HK-2 (cell line): ENCODE measurements around the gene MLX.
A peak's percentile ranks its signal among the peaks of the same experiment; 100 is the strongest.
"Not testable (repeated sequence)": the region's sequence is repeated elsewhere in the genome, so short reads cannot be mapped to it uniquely, and the experiment has no call there.

Experiments
- DNase-seq: peaks from one replicate; pipeline ENCODE4 v3.0.0-alpha.2; 2018; ENCODE audit not compliant: unreplicated experiment

Gene MLX

DNA sequence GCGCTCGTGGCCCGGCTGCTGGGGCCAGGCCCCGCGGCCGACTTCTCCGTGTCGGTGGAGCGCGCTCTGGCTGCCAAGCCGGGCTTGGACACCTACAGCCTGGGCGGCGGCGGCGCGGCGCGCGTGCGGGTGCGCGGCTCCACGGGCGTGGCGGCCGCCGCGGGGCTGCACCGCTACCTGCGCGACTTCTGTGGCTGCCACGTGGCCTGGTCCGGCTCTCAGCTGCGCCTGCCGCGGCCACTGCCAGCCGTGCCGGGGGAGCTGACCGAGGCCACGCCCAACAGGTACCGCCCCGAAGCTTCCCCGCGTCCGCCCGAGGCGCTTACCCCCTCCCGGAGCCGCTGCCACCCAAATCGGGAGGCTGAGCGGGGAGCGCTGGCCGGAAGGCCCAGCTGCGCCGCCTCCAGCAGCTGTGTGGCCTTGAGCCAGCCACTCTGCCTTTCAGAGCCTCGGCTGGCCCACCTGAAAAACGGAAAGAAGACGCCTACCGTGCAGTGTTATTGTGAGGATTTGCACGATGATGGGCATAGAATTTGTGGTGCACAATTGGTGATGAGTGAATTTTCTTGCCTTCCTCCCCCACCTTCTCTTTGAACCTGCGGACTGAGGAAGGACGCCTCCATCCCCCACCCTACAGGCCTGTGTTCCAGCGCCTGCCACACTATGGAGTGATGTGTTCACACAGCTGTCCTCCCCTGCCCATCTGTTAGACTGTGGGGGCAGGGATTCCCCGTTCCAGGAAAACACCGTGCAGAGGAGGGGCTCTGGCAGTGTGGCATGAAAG lies 30.3 kb upstream of the MLX start:
- peak; percentile 89 for DNase-seq

DNA sequence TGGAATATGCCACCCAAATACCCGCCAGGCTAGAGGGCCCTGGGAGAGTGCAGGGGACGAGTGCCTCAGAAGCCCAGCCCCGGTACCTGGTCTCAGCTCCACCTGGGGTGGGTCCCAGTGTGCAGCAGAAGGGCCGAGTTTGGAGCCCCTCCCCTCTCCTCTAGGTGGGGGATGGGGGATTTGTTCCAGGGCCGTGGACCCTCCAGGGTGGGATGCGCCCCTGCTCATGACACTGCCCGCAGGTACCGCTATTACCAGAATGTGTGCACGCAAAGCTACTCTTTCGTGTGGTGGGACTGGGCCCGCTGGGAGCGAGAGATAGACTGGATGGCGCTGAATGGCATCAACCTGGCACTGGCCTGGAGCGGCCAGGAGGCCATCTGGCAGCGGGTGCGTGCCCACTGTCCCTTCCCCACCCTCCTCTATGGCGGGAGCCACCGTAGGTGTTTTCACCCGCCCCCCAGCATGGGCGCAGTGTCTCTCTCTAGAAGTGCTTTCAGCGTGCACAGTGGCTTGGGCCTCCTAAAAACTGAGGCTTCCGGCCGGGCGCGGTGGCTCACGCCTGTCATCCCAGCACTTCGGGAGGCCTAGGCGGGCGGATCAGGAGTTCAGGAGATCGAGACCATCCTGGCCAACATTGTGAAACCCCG lies 29.6 kb upstream of the MLX start:
- no peak for DNase-seq

DNA sequence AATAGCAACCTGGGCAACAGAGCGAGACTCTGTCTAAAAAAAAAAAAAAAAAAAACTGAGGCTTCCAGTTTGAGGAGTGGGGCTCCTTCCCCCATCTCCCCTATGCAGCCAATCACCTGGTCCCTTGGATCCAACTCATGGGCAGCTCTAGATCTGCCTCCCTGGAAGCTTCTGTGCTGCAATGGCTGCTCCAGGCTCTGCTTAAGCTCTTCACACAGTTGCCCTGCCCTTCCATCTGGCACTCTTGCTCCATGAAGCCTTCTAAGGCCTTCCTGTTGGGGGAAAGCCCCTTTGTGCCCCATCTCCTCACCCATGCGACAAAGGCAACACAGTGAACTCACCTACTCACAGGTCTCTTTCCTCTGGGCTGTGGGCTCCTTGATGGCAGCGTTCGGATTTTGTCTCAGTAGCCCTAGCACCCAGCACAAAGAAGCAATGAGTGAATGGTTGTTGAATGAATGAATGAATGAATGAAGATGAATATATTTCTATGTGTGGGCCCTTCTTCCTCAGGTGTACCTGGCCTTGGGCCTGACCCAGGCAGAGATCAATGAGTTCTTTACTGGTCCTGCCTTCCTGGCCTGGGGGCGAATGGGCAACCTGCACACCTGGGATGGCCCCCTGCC lies 29.0 kb upstream of the MLX start:
- no peak for DNase-seq

DNA sequence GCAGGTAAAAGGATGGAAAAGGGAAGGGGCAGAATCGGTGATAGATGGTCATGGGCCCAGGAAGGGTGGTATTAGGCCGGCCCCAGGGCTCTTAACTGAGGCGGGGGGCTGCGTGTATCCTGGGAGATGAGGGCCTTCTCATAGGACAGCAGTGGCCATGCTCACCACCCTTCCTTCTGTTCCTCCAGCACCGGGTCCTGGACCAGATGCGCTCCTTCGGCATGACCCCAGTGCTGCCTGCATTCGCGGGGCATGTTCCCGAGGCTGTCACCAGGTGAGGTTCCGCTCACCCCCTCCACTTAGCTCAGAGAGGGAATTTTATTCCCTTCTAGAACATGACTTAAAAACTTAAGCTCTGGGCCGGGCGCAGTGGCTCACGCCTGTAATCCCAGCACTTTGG lies 28.4 kb upstream of the MLX start:
- DNase-seq: no peak

DNA sequence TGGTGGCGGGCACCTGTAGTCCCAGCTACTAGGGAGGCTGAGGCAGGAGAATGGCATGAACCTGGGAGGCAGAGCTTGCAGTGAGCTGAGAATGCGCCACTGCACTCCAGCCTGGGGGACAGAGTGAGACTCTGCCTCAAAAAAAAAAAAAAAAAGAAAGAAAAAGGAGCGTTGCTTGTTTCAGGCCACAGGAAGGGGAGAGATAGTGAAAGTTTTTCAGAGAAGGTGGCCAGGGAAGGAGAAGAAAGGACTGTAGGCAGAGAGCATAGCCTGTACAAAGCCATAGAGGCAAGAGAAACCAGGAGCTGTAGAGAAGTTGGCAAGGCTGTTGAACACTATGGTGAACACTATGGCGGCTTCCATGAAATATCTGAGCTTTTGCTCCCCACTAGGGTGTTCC lies 26.3 kb upstream of the MLX start:
- DNase-seq: not testable (repeated sequence)

DNA sequence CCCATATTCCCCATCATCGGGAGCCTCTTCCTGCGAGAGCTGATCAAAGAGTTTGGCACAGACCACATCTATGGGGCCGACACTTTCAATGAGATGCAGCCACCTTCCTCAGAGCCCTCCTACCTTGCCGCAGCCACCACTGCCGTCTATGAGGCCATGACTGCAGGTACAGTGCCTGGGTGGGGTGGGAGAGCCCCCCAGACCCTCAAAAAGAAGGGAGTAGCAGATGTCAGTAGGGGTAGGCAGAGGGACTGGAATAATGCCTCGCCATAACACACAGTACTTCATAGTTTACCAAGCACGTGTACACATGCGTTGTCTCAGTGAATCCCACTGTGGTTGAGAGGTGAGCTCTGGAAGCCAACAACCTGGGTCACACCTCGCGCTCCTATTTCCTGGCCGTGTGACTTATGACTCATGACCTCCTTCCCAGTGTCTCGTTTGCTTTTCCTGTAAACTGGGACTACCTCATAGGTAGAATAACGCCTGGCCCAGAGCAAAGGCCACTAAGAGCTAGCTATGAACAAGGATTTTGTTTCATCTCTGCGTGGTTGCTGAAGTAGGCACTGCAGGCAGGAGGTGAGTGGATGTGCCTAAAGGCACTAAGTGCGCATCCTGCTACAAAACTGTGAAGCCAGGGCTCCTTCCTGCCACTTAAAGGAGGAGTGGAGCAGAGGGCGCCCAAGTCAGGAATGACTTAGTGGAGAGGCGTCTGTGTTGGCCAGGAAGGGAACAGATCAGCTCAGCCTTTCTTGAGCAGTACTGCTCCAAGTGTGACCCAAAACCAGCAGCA lies 25.7 kb upstream of the MLX start:
- DNase-seq: peak; percentile 66

DNA sequence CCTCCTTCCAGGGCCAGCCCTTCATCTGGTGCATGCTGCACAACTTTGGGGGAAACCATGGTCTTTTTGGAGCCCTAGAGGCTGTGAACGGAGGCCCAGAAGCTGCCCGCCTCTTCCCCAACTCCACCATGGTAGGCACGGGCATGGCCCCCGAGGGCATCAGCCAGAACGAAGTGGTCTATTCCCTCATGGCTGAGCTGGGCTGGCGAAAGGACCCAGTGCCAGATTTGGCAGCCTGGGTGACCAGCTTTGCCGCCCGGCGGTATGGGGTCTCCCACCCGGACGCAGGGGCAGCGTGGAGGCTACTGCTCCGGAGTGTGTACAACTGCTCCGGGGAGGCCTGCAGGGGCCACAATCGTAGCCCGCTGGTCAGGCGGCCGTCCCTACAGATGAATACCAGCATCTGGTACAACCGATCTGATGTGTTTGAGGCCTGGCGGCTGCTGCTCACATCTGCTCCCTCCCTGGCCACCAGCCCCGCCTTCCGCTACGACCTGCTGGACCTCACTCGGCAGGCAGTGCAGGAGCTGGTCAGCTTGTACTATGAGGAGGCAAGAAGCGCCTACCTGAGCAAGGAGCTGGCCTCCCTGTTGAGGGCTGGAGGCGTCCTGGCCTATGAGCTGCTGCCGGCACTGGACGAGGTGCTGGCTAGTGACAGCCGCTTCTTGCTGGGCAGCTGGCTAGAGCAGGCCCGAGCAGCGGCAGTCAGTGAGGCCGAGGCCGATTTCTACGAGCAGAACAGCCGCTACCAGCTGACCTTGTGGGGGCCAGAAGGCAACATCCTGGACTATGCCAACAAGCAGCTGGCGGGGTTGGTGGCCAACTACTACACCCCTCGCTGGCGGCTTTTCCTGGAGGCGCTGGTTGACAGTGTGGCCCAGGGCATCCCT lies 23.5 kb upstream of the MLX start:
- DNase-seq: no peak

DNA sequence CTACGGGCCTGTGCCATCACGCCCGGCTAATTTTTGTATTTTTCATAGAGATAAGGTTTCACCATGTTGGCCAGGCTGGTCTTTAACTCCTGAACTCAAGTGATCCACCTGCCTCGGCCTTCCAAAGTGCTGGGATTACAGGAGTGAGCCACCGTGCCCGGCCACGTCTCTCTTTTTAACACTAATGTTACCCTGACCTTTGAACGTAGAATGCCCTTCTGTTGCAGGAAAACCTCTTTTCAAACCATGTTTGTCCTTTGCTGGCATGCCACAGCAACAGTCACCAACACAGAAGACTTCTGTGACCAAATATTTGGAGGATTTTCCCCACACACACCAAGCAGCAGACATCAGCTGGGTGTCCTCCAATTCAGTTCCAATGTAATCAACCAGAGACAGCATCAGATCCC lies 22.0 kb upstream of the MLX start:
- no peak for DNase-seq

DNA sequence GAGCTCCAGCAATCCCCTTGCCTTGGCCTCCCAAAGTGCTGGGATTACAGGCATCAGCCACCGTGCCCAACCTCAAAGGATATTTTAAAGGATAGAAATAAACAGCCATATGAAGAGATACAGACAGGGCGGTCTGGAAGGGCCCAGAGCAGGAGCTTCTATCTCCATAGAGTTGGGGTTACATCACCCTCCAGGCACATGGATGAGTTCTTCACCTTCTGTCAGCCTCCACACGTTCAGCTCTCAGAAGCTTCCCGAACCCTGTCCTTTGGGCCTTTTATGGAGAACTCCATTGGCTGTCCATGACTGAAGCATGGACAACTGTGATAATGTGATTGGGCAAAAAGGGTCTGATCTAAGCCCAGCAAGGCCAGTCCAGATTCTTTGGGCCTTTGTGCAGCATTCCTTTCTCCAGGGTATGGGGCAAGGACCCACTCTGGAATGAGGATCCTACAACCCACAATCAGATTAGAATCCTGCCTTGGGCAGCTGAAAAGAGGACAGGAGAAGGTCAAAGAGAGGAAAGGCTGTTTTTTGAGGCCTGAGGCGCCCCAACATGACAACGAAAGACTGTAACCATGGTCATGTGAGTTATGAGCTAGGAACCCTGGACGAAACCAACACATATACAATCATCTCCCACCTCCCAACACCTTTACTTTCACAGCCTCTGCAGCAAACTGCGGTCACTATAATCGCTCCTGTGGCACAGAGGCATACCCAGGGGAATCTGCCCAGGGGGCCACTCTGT lies 21.0 kb upstream of the MLX start:
- not testable (repeated sequence) for DNase-seq

DNA sequence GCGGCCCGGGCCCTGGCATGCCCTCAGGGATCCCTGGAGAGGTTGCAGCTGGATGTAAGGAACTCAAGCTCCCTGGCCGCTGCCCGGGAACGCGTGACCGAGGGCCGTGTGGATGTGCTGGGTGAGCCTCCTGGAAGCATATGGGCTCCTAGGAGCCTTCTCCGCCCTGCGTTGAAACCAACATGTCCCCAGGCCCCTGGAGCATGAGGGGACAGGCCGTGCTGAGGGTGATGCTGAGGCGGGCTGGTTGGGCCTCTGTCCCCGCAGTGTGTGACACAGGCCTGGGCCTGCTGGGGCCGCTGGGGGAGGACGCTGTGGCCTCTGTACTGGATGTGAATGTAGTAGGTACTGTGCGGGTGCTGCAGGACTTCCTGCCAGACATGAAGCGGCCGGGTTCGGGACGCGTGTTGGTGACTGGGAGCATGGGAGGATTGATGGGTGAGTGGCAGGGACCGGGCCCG lies 19.9 kb upstream of the MLX start:
- no peak for DNase-seq

DNA sequence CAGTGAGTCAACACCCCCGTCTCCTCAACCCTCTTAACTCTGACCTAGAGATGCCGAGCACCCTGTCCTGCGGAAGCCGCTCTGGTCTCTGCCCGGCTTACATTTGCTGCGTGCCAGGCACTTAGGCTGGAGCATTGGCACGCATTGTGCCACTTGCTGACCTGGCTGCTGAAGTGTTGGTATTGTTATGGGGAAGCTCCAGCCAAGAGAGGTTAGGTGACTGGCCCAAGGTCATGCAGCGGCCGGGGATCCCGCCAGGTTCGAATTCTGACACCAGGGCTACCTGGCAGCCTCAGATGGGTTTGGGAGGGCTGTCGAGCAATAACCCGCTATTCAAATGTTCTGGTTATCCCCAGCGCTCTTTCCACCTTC lies 19.2 kb upstream of the MLX start:
- DNase-seq: no peak

DNA sequence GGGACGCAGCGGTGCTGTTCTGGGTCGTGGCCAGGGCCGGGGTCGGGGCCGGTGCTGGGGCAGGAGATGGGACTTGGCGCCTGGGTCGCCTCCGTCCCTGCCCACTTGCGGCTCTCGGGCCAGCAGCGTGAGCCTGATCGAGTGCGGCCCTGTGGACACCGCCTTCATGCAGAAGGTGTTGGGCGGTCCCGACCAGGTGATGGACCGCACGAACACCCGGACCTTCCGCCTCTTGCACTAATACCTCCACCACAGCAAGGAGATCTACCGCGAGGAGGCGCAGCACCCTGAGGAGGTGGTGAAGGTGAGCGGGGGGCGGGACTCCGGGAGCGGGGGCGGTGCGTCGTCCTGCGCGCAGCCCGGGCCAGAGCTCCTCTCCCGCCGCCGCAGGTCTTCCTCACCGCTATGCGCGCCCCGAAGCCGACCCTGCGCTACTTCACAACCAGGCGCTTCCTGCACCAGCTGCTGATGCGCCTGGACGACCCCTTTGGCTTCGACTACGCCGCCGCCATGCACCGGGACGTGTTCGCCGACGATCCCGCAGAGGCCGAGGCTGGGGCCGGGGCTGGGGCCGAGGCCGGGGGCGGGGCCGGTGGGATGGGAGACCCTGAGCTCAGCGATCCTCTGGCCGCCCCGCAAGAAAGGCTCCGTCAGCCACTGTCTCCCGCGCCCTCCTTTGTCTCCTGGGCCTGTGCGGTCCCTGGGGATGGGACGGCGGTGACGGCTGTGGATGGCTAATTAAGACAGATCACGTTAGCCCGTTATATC lies 18.6 kb upstream of the MLX start:
- peak; percentile 81 for DNase-seq

DNA sequence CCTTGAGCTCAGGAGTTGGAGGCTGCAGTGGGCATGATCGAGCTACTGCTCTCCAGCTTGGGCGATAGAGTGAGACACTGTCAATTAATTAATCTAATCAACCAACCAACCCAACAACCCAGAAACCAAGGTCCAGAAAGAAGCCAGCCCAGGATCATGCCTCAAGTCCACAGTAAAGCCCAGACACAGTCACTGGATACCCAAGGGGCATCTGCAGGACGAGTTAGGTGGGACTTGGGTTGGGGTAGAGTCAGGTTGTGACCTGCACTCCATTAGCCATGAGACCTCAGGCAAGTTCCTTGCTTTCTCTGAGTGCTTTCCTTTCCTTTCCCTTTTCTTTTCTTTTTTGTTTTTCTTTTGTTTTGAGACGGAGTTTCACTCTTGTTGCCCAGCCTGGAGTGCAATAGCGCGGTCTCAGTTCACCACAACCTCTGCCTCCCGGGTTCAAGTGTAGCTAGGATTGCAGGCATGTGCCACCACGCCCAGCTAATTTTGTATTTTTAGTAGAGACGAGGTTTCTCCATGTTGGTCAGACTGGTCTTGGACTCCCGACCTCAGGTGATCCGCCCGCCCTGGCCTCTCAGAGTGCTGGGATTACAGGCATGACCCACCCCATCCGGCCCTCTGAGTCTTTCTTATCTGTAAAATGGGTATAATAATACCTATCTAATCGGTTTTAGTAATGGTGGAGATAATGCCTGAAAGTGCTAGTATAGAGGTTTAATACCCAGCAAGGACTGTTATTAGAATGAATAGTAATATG lies 17.7 kb upstream of the MLX start:
- DNase-seq: no peak

DNA sequence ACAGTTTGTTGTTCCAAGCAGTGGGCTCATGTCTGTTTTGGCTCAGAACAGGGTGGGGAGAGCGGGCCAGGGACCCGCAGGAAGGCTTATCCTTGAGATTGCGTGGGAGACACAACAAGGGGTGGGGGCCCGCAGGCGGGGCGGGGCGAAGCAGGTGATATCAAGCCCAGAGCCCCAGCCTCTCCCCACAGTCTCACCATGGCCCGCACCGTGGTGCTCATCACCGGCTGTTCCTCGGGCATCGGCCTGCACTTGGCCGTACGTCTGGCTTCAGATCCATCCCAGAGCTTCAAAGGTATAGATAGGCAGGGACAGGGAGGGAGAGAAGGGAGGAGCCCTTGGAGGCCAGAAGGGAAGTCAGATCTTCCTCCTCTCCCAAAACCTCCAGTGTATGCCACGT lies 14.2 kb upstream of the MLX start, which contains the start of gene HSD17B1:
HSD17B1 (plus strand) TSS at position 188 of the 400 bp plus-strand sequence; CDS start at position 199, 11 bp downstream.
- DNase-seq: not testable (repeated sequence)

DNA sequence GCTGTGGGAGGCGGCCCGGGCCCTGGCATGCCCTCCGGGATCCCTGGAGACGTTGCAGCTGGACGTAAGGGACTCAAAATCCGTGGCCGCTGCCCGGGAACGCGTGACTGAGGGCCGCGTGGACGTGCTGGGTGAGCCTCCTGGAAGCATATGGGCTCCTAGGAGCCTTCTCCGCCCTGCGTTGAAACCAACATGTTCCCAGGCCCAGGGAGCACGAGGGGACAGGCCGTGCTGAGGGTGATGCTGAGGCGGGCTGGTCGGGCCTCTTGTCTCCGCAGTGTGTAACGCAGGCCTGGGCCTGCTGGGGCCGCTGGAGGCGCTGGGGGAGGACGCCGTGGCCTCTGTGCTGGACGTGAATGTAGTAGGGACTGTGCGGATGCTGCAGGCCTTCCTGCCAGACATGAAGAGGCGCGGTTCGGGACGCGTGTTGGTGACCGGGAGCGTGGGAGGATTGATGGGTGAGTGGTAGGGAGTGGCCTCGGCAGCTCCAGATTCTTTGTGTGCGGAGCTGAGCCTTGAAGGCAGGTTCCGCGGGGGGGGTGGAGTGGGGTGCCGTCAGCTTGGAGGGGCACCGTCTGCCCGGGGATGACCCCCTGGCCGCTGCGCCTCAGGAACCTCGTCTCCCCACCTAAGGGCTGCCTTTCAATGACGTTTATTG lies 13.6 kb upstream of the MLX start:
- no peak for DNase-seq

DNA sequence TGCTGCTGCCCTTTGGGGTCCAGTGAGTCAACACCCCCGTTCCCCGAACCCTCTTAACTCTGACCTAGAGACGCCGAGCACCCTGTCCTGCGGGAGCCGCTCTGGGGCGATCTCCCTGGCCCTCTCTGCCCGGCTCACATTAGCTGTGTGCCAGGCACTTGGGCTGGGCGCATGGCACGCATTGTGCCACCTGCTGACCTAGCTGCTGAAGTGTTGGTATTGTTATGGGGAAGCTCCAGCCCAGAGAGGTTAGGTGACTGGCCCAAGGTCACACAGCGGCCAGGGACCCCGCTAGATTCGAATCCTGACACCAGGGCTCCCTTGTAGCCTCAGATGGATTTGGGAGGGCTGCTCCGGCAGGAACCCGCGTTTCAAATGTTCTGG lies 13.0 kb upstream of the MLX start:
- no peak for DNase-seq

DNA sequence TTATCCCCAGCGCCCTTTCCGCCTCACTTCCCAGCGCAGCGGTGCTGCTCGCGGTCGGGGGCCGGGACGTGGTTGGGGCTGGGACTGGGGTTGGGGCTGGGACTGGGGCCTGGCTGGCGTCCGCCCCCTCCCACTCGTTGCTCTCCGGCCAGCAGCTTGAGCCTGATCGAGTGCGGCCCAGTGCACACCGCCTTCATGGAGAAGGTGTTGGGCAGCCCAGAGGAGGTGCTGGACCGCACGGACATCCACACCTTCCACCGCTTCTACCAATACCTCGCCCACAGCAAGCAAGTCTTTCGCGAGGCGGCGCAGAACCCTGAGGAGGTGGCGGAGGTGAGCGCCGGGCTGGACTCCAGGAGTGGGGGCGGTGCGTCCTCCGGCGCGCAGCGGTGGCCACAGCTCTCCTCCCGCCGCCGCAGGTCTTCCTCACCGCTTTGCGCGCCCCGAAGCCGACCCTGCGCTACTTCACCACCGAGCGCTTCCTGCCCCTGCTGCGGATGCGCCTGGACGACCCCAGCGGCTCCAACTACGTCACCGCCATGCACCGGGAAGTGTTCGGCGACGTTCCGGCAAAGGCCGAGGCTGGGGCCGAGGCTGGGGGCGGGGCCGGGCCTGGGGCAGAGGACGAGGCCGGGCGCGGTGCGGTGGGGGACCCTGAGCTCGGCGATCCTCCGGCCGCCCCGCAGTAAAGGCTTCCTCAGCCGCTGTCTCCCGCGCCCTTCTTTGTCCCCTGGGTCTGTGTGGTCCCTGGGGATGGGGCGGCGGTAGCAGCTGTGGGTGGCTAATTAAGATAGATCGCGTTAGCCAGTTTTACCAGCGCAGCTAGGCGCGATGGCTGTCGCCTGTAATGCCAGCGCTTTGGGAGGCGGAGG lies 12.4 kb upstream of the MLX start:
- peak; percentile 89 for DNase-seq
